ENCODE data around the gene WDR81. TPM values are rescaled to one million over a fixed set of nuclear protein-coding genes. Genes with fewer than 3 reads are reported as not detected.

The WDR81 gene
- total and polyA plus RNA-seq, 10 of the 15 experiments (the other 5 are each of a cell fraction or from before 2014, with no cell fraction given) = 0.13 to 22.4 (median 7.3) TPM; not detected in 1

- TF ChIP-seq, protein P1, sequence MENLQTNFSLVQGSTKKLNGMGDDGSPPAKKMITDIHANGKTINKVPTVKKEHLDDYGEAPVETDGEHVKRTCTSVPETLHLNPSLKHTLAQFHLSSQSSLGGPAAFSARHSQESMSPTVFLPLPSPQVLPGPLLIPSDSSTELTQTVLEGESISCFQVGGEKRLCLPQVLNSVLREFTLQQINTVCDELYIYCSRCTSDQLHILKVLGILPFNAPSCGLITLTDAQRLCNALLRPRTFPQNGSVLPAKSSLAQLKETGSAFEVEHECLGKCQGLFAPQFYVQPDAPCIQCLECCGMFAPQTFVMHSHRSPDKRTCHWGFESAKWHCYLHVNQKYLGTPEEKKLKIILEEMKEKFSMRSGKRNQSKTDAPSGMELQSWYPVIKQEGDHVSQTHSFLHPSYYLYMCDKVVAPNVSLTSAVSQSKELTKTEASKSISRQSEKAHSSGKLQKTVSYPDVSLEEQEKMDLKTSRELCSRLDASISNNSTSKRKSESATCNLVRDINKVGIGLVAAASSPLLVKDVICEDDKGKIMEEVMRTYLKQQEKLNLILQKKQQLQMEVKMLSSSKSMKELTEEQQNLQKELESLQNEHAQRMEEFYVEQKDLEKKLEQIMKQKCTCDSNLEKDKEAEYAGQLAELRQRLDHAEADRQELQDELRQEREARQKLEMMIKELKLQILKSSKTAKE (IDR thresholded peaks at IDR 0.05; ENCODE audit: low read depth, poor library complexity, severe bottlenecking) = peak; percentile 72
- peak; percentile 82 for TF ChIP-seq SMC3 (IDR thresholded peaks at IDR 0.05; ENCODE audit: borderline replicate concordance, low read length)
- peak; percentile 79 for TF ChIP-seq SMARCA5 (IDR thresholded peaks at IDR 0.05)
- TF ChIP-seq ZNF384 (IDR thresholded peaks at IDR 0.05; ENCODE audit: borderline replicate concordance, low read depth, low read length) = no peak
- 0 out of 2 replicates have a peak, but pooled peaks have one; percentile 35 for TF ChIP-seq MLLT1 (IDR thresholded peaks at IDR 0.05)
- TF ChIP-seq RUNX3 (IDR thresholded peaks at IDR 0.05; ENCODE audit: low read length) = peak; percentile 44; the same call in 1 of the 2 replicates
- no peak; the same call in 1 of the 2 replicates for TF ChIP-seq NKRF (conservative IDR thresholded peaks at IDR 0.05)
- peak; percentile 42; the same call in 1 of the 2 replicates for TF ChIP-seq YY1 (IDR thresholded peaks at IDR 0.05; ENCODE audit: low read depth, low read length)
- TF ChIP-seq ZNF217 (IDR thresholded peaks at IDR 0.05) = no peak
- peak; percentile 26; the same call in 1 of the 2 replicates for TF ChIP-seq NR2C1 (IDR thresholded peaks at IDR 0.05)
- TF ChIP-seq EED (IDR thresholded peaks at IDR 0.05; ENCODE audit: low read depth) = no peak
Observed at GRCh38 chr17:1720856-1721386, 3.6 kb upstream of the WDR81 start (continued).

All from GM12878 (cell line).